ENCODE results near the gene SNRNP25. TPM values are rescaled to one million over a fixed set of nuclear protein-coding genes. Genes with fewer than 3 reads are reported as not detected.
A peak's percentile ranks its signal among the peaks of the same experiment; 100 is the strongest.

SNRNP25 gene
- total and polyA plus RNA-seq, 3 donors from 2014 or later: 12.8 to 26.9 (median 17.5) TPM

GRCh38 chr16:89391-90302 is 36.0 kb downstream of the SNRNP25 start:
- Histone ChIP-seq H3K27me3 (no peaks in the 10 kb centered on the region), H3K36me3 (ENCODE audit: low read depth, missing control alignments) (no peaks in the 10 kb centered on the region), H3K4me1 (peaks cover 5% of the 10 kb centered on the region), H3K4me3 (no peak overlapping the region), H3K27ac (no peak overlapping the region), H3K9me3 (no peaks in the 10 kb centered on the region)
- TF ChIP-seq POLR2A (IDR thresholded peaks at IDR 0.05) (no peak), CTCF (IDR thresholded peaks at IDR 0.05) (no peak)
- intact Hi-C loops (cut with DNase I; ENCODE audit: low total_unique reads): no loop called here
- DNase-seq: no peak
- WGBS, 2 donors: 94% methylated on average over 6 to 25 of the region's 30 CpGs

- H3K36me3 ChIP-seq (ENCODE audit: low read depth, missing control alignments): no peaks in the 10 kb centered on the region
- peaks cover 5% of the 10 kb centered on the region for H3K4me1 ChIP-seq
- H3K27me3 ChIP-seq: no peaks in the 10 kb centered on the region
- 33 to 38% methylated on average over 9 of the region's 9 CpGs for WGBS, 2 donors
- H3K9me3 ChIP-seq: no peaks in the 10 kb centered on the region
- no peak overlapping the region for H3K27ac ChIP-seq
- no peak for TF ChIP-seq CTCF (IDR thresholded peaks at IDR 0.05)
- TF ChIP-seq POLR2A (IDR thresholded peaks at IDR 0.05): no peak
- H3K4me3 ChIP-seq: no peak overlapping the region
- intact Hi-C loops (cut with DNase I; ENCODE audit: low total_unique reads): no loop called here
- peak; percentile 71 for DNase-seq
Measured at GRCh38 chr16:91484-91883, 37.9 kb downstream of the SNRNP25 start.

GRCh38 chr16:92431-93339 is 39.1 kb downstream of the SNRNP25 start:
- H3K27me3 ChIP-seq: no peaks in the 10 kb centered on the region
- TF ChIP-seq POLR2A (IDR thresholded peaks at IDR 0.05) (no peak), CTCF (IDR thresholded peaks at IDR 0.05) (no peak)
- peaks cover 5% of the 10 kb centered on the region for H3K4me1 ChIP-seq
- H3K4me3 ChIP-seq: no peak overlapping the region
- DNase-seq: no peak
- H3K9me3 ChIP-seq: no peaks in the 10 kb centered on the region
- intact Hi-C loops (cut with DNase I; ENCODE audit: low total_unique reads): no loop called here
- WGBS, 2 donors: 85 to 90% methylated on average over 4 to 15 of the region's 15 CpGs
- no peak overlapping the region for H3K27ac ChIP-seq
- no peaks in the 10 kb centered on the region for H3K36me3 ChIP-seq (ENCODE audit: low read depth, missing control alignments)

GRCh38 chr16:94918-95265 is 41.3 kb downstream of the SNRNP25 start:
- WGBS, 2 donors: 79 to 87% methylated on average over 5 of the region's 5 CpGs
- Histone ChIP-seq H3K36me3 (ENCODE audit: low read depth, missing control alignments) (no peaks in the 10 kb centered on the region), H3K9me3 (no peaks in the 10 kb centered on the region), H3K4me1 (peaks cover 5% of the 10 kb centered on the region), H3K27ac (no peak overlapping the region), H3K4me3 (no peak overlapping the region), H3K27me3 (no peaks in the 10 kb centered on the region)
- no peak for DNase-seq
- intact Hi-C loops (cut with DNase I; ENCODE audit: low total_unique reads): no loop called here
- TF ChIP-seq POLR2A (IDR thresholded peaks at IDR 0.05): no peak
- no peak for TF ChIP-seq CTCF (IDR thresholded peaks at IDR 0.05)
